Muscle layer of duodenum (tissue), 2 donors: Measurements from ENCODE around the gene PAX6.

ENCODE experiments used
- H3K27ac ChIP-seq: one replicate; pipeline ENCODE4 v1.7.0; 2013; ENCODE audit warnings: mild to moderate bottlenecking, low read length
- H3K27me3 ChIP-seq: one replicate; pipeline ENCODE4 v1.7.0; 2013; ENCODE audit warnings: low read depth, mild to moderate bottlenecking, control low read depth, low read length
- H3K36me3 ChIP-seq, 2 donors: one replicate each; pipeline ENCODE4 v1.7.0; 2013; ENCODE audit warnings: low read length in 2 of 2, control low read depth in 1 of 2, mild to moderate bottlenecking in 1 of 2; ENCODE audit not compliant: insufficient read depth in 2 of 2, control insufficient read depth in 1 of 2
- H3K4me1 ChIP-seq, 2 donors: one replicate each; pipeline ENCODE4 v1.7.0; 2013; ENCODE audit warnings: low read length in 2 of 2, mild to moderate bottlenecking in 2 of 2, control low read depth in 1 of 2, moderate library complexity in 1 of 2; ENCODE audit not compliant: insufficient read depth in 2 of 2, control insufficient read depth in 1 of 2
- H3K4me3 ChIP-seq, 2 donors: one replicate each; pipeline ENCODE4 v1.7.0; 2013; ENCODE audit warnings: low read length in 2 of 2, low read depth in 1 of 2, mild to moderate bottlenecking in 1 of 2
- H3K9me3 ChIP-seq, 2 donors: one replicate each; pipeline ENCODE4 v1.7.0; 2013; ENCODE audit warnings: low read length in 2 of 2, control low read depth in 1 of 2, mild to moderate bottlenecking in 1 of 2; ENCODE audit not compliant: control insufficient read depth in 1 of 2
- donor health status: healthy.

PAX6 gene

DNA sequence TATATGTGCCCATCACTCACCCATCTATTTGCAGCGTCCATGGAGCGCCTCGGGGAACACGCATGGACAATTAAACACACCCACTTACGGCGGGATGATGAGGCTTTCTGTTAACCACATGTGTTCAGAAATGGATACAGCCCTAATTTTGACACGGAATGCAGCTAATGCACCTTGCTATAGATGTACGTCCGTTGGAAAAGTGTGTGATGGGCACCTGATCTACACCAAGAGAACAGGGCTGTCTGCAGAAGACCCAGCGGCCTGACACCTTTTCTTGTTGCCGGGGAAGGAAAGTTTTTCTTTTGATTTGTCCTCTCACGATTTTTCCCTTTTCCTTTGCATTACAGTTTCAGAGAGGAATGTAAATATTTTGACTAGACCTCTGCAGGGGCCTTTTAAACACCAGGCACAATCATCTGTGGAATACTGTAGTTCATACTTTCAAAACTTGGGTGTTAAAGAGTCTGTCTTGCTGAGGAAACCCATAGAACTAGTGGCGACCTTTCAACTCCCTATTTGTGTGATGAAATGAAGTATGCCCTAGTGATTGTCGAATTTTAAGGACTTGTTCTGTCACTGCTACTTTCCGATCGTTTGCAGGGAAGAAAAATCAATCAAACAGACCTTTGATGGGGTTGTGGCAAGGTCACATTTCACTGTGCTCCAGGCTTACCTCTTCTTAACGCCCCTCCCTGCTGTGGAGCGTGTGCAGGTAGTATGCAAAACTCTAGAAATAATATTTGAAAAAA, 16.5 kb upstream of the PAX6 start:
- no peaks in the 10 kb centered on the region for H3K36me3 ChIP-seq
- no peak overlapping the region for H3K27ac ChIP-seq
- H3K4me3 ChIP-seq: no peak overlapping the region
- peaks cover 0 to 24% of the 10 kb centered on the region in 2 donors for H3K4me1 ChIP-seq
- H3K27me3 ChIP-seq: peaks cover 69% of the 10 kb centered on the region
- H3K9me3 ChIP-seq: peaks cover 0 to 3% of the 10 kb centered on the region in 2 donors

DNA sequence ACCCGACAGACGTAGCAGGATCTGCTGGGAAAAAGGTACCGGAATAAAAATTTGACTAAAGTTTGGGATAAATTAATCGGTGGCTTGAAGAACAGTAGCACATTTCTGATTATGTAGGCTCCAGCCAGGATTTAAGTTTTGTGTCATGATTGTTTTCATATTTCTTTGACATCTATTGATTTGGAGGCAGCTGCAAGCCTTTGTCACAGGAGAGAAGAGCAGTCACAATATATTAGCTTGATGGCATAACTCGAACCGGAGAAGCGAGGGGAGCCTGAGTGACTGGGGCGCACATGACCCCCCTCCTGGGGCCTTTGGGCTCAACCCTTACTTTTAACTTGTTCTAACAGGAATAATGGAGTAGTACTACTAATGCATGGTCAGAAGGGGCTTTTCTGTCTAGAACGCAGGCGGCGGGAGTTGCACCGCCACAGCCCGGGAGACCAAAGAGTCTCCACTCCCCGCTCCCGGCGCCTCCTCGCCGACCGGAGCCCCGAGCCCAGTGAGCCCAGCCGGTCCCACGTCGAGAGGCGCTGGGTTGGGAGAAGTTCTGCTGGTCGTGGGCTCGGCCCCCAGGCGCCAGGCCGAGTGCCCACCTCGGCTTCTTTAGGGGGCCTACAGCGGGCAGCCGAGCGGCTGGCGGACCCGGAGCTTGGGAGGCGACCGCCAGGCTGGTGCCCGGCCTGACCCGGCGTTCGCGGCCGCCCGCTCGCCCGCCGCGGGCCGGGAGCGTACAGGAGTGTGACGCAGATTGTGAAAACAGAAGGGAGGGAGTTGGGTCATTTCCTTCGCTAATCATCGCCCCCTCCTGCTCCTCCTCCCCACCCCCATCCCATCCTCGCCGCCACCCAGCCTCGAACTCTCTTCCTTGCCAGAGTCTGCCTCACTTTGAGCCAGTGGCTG, 15.7 kb upstream of the PAX6 start:
- Histone ChIP-seq H3K4me1 (peaks cover 0 to 24% of the 10 kb centered on the region in 2 donors), H3K27ac (no peak overlapping the region), H3K27me3 (peaks cover 78% of the 10 kb centered on the region), H3K9me3 (peaks cover 0 to 3% of the 10 kb centered on the region in 2 donors), H3K4me3 (no peak overlapping the region), H3K36me3 (no peaks in the 10 kb centered on the region)

DNA sequence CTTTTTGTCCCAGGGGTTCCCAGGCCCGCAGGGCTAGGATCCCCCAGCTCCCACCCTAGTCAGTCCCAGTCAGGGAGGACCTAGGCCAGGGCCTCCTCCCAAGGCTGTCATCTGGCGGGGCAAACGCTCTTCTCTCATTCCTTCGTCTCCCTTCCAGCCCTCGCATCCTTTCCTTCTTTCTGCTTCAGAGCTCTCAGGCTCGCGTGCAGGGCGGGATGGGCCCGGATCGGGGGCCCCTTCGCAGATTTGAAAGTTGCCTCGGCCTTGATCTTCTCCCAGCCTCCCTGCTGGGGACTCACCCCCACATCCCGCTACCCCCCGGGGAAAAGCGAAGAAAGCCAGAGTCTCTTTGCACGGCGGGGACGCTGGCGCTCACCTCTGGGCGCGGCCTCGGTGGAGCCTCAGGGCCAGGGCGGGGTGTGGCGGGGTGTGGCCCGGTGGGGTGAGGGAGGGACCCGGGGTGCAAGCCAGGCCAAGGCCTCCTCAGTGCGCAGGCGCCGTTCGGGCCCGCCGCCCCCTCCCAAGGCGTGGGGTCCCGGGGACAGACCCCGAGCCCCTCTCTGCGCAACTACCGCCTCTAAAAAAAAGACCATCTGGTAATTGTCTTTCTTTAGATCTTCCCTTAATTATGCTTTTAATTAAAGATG, 14.8 kb upstream of the PAX6 start:
- H3K4me1 ChIP-seq: peaks cover 0 to 24% of the 10 kb centered on the region in 2 donors
- H3K27me3 ChIP-seq: peaks cover 86% of the 10 kb centered on the region
- peaks cover 0 to 3% of the 10 kb centered on the region in 2 donors for H3K9me3 ChIP-seq
- H3K36me3 ChIP-seq: no peaks in the 10 kb centered on the region
- no peak overlapping the region for H3K27ac ChIP-seq
- H3K4me3 ChIP-seq: peak overlapping the region in 1 of 2 donors; percentile 6

DNA sequence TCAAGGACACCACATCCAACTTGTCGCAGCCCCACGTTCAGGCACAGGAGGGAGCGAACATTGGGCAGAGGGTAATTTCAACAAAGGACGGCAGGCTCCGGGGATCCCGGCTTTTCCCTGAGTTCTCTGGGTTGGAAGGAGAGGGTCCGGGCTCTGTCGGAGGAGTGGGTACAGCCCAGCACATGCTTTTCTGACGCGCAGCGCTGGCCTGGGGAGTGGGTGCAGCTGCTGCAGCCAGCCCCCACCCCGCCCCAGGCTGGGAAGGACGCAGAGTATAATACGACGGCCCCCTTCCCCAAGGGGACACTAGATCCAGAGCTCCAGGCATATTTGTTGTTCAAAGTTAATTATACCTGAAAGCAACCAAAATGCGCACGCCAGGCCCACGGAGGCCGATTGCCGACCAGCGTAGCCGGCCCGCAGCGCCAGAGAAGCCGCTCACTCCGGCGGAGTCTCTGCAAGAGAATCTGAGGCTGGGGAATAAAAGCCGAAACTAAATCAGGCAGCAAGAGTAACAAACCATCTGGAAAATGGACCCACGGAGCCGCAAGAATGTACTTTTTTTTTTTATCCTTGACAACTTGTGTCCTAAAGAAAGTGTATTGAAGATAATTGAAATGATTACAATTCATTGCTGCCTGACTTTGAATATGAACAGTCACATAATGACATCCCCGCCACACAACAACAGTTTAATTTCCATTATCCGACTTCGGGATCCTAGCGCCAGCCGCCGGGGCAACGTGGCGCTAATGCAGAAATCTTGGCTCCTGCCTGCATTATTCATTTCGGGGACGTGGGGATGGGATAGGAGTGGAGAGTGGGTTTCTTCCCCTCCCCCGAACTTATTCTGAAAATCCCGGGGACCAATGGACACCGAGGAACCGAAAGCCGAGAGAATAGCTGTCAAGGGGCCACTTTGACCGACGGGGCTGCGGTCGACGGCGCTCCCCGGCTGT, 14.0 kb upstream of the PAX6 start:
- Histone ChIP-seq H3K4me3 (peak overlapping the region in 1 of 2 donors; percentile 6), H3K4me1 (peaks cover 0 to 28% of the 10 kb centered on the region in 2 donors), H3K9me3 (peaks cover 0 to 3% of the 10 kb centered on the region in 2 donors), H3K27ac (no peak overlapping the region), H3K36me3 (no peaks in the 10 kb centered on the region), H3K27me3 (peaks cover 90% of the 10 kb centered on the region)

- Histone ChIP-seq H3K9me3 (peaks cover 0 to 3% of the 10 kb centered on the region in 2 donors), H3K27me3 (peaks cover 96% of the 10 kb centered on the region), H3K36me3 (no peaks in the 10 kb centered on the region), H3K4me3 (no peak overlapping the region), H3K4me1 (peaks cover 0 to 29% of the 10 kb centered on the region in 2 donors), H3K27ac (no peak overlapping the region)
Measured at GRCh38 chr11:31824332-31824878, 13.3 kb upstream of the PAX6 start.

- no peak overlapping the region for H3K4me3 ChIP-seq
- peaks cover 0 to 29% of the 10 kb centered on the region in 2 donors for H3K4me1 ChIP-seq
- peaks cover 95% of the 10 kb centered on the region for H3K27me3 ChIP-seq
- no peak overlapping the region for H3K27ac ChIP-seq
- H3K9me3 ChIP-seq: peaks cover 0 to 3% of the 10 kb centered on the region in 2 donors
- H3K36me3 ChIP-seq: no peaks in the 10 kb centered on the region
Measured at GRCh38 chr11:31823644-31824331, 12.7 kb upstream of the PAX6 start.

- peaks cover 0 to 3% of the 10 kb centered on the region in 2 donors for H3K9me3 ChIP-seq
- peaks cover 98% of the 10 kb centered on the region for H3K27me3 ChIP-seq
- H3K27ac ChIP-seq: no peak overlapping the region
- H3K4me1 ChIP-seq: peaks cover 0 to 31% of the 10 kb centered on the region in 2 donors
- H3K4me3 ChIP-seq: no peak overlapping the region
- no peaks in the 10 kb centered on the region for H3K36me3 ChIP-seq
Measured at GRCh38 chr11:31822927-31823643, 12.0 kb upstream of the PAX6 start.

GRCh38 chr11:31822175-31822926, 11.2 kb upstream of the PAX6 start:
- no peak overlapping the region for H3K27ac ChIP-seq
- peaks cover 2 to 37% of the 10 kb centered on the region in 2 donors for H3K4me1 ChIP-seq
- H3K36me3 ChIP-seq: no peaks in the 10 kb centered on the region
- H3K9me3 ChIP-seq: peaks cover 0 to 3% of the 10 kb centered on the region in 2 donors
- H3K4me3 ChIP-seq: no peak overlapping the region
- H3K27me3 ChIP-seq: peaks cover 98% of the 10 kb centered on the region

GRCh38 chr11:31821766-31822165, 10.6 kb upstream of the PAX6 start:
- Histone ChIP-seq H3K4me3 (no peak overlapping the region), H3K36me3 (no peaks in the 10 kb centered on the region), H3K4me1 (peaks cover 3 to 37% of the 10 kb centered on the region in 2 donors), H3K9me3 (peaks cover 0 to 3% of the 10 kb centered on the region in 2 donors), H3K27me3 (peaks cover 98% of the 10 kb centered on the region), H3K27ac (no peak overlapping the region)
